ENCODE data around the gene ADAMTS17.

The ADAMTS17 gene

GRCh38 chr15:100042558-100042957, 299.2 kb downstream of the ADAMTS17 start:
- peaks cover 4% of the 10 kb centered on the region for H3K27me3 Mint-ChIP-seq (ENCODE audit: low read depth, poor library complexity)
- no peak for TF ChIP-seq CTCF (IDR thresholded peaks at IDR 0.05)
- peaks cover 10% of the 10 kb centered on the region for H3K36me3 Mint-ChIP-seq (ENCODE audit: low read depth)
- DNase-seq, result no peak
- no peak overlapping the region for H3K27ac Mint-ChIP-seq
- H3K4me3 Mint-ChIP-seq, result no peak overlapping the region
- H3K9me3 Mint-ChIP-seq, result peaks cover 25% of the 10 kb centered on the region
- peaks cover 10% of the 10 kb centered on the region for H3K4me1 Mint-ChIP-seq

GRCh38 chr15:100041127-100041828, 300.5 kb downstream of the ADAMTS17 start:
- Mint-ChIP-seq H3K4me3 (no peak overlapping the region), H3K27ac (no peak overlapping the region), H3K27me3 (ENCODE audit: low read depth, poor library complexity) (peaks cover 4% of the 10 kb centered on the region), H3K4me1 (peaks cover 10% of the 10 kb centered on the region), H3K9me3 (peaks cover 13% of the 10 kb centered on the region), H3K36me3 (ENCODE audit: low read depth) (no peaks in the 10 kb centered on the region)
- no peak for DNase-seq
- TF ChIP-seq CTCF (IDR thresholded peaks at IDR 0.05), result no peak

GRCh38 chr15:100039994-100040393, 301.8 kb downstream of the ADAMTS17 start:
- DNase-seq, result no peak
- H3K27me3 Mint-ChIP-seq (ENCODE audit: low read depth, poor library complexity), result peaks cover 4% of the 10 kb centered on the region
- TF ChIP-seq CTCF (IDR thresholded peaks at IDR 0.05), result no peak
- peaks cover 9% of the 10 kb centered on the region for H3K9me3 Mint-ChIP-seq
- no peak overlapping the region for H3K4me3 Mint-ChIP-seq
- H3K36me3 Mint-ChIP-seq (ENCODE audit: low read depth), result no peaks in the 10 kb centered on the region
- H3K4me1 Mint-ChIP-seq, result peaks cover 10% of the 10 kb centered on the region
- H3K27ac Mint-ChIP-seq, result no peak overlapping the region

GRCh38 chr15:100038736-100039135, 303.0 kb downstream of the ADAMTS17 start:
- peaks cover 4% of the 10 kb centered on the region for H3K27me3 Mint-ChIP-seq (ENCODE audit: low read depth, poor library complexity)
- H3K9me3 Mint-ChIP-seq, result no peaks in the 10 kb centered on the region
- no peaks in the 10 kb centered on the region for H3K36me3 Mint-ChIP-seq (ENCODE audit: low read depth)
- DNase-seq, result no peak
- H3K4me3 Mint-ChIP-seq, result no peak overlapping the region
- no peak overlapping the region for H3K27ac Mint-ChIP-seq
- H3K4me1 Mint-ChIP-seq, result peaks cover 10% of the 10 kb centered on the region
- TF ChIP-seq CTCF (IDR thresholded peaks at IDR 0.05), result no peak

- Mint-ChIP-seq H3K27me3 (ENCODE audit: low read depth, poor library complexity) (peaks cover 4% of the 10 kb centered on the region), H3K36me3 (ENCODE audit: low read depth) (no peaks in the 10 kb centered on the region), H3K9me3 (no peaks in the 10 kb centered on the region), H3K4me3 (no peak overlapping the region), H3K27ac (no peak overlapping the region), H3K4me1 (peaks cover 7% of the 10 kb centered on the region)
- no peak for TF ChIP-seq CTCF (IDR thresholded peaks at IDR 0.05)
- no peak for DNase-seq
These were observed 303.9 kb downstream of the ADAMTS17 start for GRCh38 chr15:100037901-100038300.

GRCh38 chr15:100036015-100036414, 305.8 kb downstream of the ADAMTS17 start:
- H3K36me3 Mint-ChIP-seq (ENCODE audit: low read depth), result no peaks in the 10 kb centered on the region
- no peak for TF ChIP-seq CTCF (IDR thresholded peaks at IDR 0.05)
- H3K27ac Mint-ChIP-seq, result no peak overlapping the region
- H3K27me3 Mint-ChIP-seq (ENCODE audit: low read depth, poor library complexity), result no peaks in the 10 kb centered on the region
- H3K9me3 Mint-ChIP-seq, result no peaks in the 10 kb centered on the region
- DNase-seq, result no peak
- no peaks in the 10 kb centered on the region for H3K4me1 Mint-ChIP-seq
- no peak overlapping the region for H3K4me3 Mint-ChIP-seq
